Esophagus squamous epithelium (tissue), 5 donors: Measurements from ENCODE around the gene MAD1L1. TPM values are rescaled to one million over a fixed set of nuclear protein-coding genes. Genes with fewer than 3 reads are reported as not detected.

ENCODE experiments used
- DNase-seq: peaks from one replicate; lab custom pipeline; 2025; lab: John Stamatoyannopoulos, UW
- H3K27ac ChIP-seq, 4 donors: fragments of 200-600 bp; sonication (generic); one replicate each; pipeline ENCODE4 v1.5.1; 2016 to 2019; ENCODE audit warnings: mild to moderate bottlenecking in 1 of 4
- H3K27me3 ChIP-seq, 4 donors: fragments of 200-600 bp; sonication (generic); 1 replicate in 3 of 4; 2 replicates in 1 of 4; pipeline versions ENCODE4 v1.5.1 to v1.6.0; 2017 to 2021; ENCODE audit warnings: antibody characterized with exemption in 1 of 4
- H3K36me3 ChIP-seq, 3 donors: fragments of 200-600 bp; sonication (generic); one replicate each; pipeline ENCODE4 v1.5.1; 2016 to 2019
- H3K4me1 ChIP-seq, 3 donors: fragments of 200-600 bp; sonication (generic); one replicate each; pipeline ENCODE4 v1.5.1; 2017 to 2019
- H3K4me3 ChIP-seq, 4 donors: fragments of 200-600 bp; sonication (generic); 1 replicate in 3 of 4; 2 replicates in 1 of 4; pipeline ENCODE4 v1.5.1; 2016 to 2019; ENCODE audit warnings: mild to moderate bottlenecking in 2 of 4, moderate library complexity in 1 of 4
- H3K9me3 ChIP-seq, 3 donors: fragments of 200-600 bp; sonication (generic); one replicate each; pipeline ENCODE4 v1.5.1; 2016 to 2019
- POLR2A ChIP-seq, 4 donors: fragments of 450-650 bp; IDR thresholded peaks; one replicate each; pipeline ENCODE4 v1.6.1; 2017; ENCODE audit warnings: antibody characterized with exemption in 4 of 4, mild to moderate bottlenecking in 4 of 4, moderate library complexity in 3 of 4
- WGBS, 2 donors: methylation state at CpG; one replicate each; pipeline ENCODE4 v1.1.5; 2018; 5-methylcytosine and 5-hydroxymethylcytosine counted together
- intact Hi-C: fragments of 100-400 bp; cut with DNase I; formaldehyde crosslinking; loops from one replicate; pipeline ENCODE4 v1.15.0; 2022
- total RNA-seq, 4 donors: library from RNA; depleted of rRNA; stranded (reverse); fragments of >200 nt; gene quantifications; one replicate each; pipeline ENCODE4 v1.1.0, GENCODE V29; 2016
- TF ChIP-seq, protein P1 (sequence below), 6 experiments: fragments of 450-650 bp in 4 of 6; fragments of 200-600 bp in 2 of 6; sonication (generic) in 2 of 6; IDR thresholded peaks; one replicate each; pipeline ENCODE4 v1.5.1; 2016 to 2019; ENCODE audit warnings: antibody characterized with exemption in 6 of 6, mild to moderate bottlenecking in 4 of 6, moderate library complexity in 4 of 6
- donor health status: DM: yes; HTN: yes; CAD: no.

The MAD1L1 gene
- total RNA-seq, 4 donors from 2014 or later = 16.6 to 40.4 (median 30.2) TPM

DNA sequence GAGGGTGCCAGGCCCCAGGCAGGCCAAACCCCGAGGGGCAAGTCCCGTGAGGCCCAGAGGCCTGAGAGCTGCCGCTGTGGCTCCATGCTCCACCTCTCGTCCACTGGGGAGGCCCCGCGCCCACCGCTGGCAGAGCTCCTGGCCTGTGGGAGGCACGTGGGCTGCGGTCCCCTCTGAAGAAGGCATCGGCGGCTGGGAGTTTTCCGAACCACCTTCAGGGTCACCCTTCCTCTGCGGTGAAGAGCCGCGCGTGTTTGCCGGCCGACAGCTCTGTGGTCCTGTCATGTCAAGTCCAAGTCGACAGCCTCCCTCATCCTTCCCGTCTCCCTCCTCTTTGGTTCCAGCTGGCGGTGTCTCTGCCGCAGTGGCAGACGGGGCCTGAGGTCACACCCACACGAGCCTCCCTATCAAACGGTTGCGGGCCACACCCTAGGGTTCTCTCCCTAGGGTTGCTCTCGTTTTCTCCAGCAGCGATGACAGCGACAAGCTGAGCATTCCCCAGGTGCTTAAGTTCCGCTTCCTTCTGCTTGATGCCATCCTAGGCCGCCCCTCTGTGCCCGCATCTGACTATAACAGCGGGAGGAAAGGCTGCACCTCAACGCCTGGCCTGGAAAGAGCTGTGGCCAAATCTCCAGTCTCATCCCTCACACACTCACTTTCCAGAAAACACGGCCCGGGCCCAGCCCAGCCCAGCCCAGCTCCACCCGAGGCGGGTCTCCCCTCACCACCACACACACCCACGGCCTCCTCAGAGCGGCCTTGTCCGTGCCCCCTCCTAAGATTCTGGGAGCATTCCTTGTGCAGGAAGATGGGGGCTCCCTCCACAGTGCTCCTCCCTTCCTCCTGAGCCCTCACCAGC, 377.6 kb downstream of the MAD1L1 start:
- intact Hi-C loops = no loop called here
- Histone ChIP-seq H3K4me3 (no peak overlapping the region), H3K9me3 (no peaks in the 10 kb centered on the region), H3K4me1 (no peaks in the 10 kb centered on the region), H3K27me3 (no peaks in the 10 kb centered on the region), H3K36me3 (no peaks in the 10 kb centered on the region), H3K27ac (no peak overlapping the region)
- TF ChIP-seq, protein P1, sequence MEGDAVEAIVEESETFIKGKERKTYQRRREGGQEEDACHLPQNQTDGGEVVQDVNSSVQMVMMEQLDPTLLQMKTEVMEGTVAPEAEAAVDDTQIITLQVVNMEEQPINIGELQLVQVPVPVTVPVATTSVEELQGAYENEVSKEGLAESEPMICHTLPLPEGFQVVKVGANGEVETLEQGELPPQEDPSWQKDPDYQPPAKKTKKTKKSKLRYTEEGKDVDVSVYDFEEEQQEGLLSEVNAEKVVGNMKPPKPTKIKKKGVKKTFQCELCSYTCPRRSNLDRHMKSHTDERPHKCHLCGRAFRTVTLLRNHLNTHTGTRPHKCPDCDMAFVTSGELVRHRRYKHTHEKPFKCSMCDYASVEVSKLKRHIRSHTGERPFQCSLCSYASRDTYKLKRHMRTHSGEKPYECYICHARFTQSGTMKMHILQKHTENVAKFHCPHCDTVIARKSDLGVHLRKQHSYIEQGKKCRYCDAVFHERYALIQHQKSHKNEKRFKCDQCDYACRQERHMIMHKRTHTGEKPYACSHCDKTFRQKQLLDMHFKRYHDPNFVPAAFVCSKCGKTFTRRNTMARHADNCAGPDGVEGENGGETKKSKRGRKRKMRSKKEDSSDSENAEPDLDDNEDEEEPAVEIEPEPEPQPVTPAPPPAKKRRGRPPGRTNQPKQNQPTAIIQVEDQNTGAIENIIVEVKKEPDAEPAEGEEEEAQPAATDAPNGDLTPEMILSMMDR (IDR thresholded peaks at IDR 0.05) = no peak
- no peak for TF ChIP-seq POLR2A (IDR thresholded peaks at IDR 0.05)
- 86 to 94% methylated on average over 18 to 26 of the region's 41 CpGs for WGBS, 2 donors
- no peak for DNase-seq

DNA sequence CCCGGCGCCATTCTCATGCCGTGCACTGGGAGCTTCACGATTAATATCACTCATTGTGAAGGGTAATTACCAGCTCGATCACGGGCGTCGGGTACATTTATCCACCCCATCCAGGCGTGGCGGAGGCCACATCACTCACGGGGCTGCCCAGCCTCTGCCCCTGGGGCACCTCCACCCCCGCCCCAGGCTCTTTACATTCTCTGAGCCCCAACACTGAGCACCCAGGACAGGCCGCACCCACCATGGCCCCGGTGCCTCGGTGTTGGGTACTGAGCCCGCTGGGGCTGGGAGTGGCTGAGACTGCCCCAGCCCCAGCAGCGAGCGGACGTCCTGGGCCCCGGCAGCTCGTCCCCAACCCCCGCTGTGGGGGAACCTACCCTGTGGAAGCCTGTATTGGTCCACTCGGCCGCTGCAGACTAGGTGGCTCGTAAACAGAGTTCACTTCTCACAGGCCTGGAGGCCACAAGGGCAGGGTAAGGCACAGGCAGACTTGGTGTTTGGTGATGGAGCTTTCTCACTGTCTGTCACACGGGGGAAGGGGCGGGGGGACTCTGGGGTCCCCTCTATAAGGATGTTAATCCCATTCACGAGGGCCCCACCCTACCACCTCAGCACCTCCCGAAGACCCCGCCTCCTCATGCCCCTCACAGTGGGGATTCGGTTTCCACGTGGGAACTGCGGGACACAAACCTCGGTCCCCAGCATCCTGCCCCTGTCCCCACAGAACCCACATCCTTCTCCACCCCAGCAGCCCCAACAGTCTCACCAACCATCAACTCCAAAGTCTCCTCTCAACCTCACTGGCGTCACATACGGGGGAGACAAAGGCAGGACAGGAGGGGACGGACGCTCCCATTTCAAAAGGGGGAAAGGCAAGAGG, 378.5 kb downstream of the MAD1L1 start:
- H3K4me3 ChIP-seq = no peak overlapping the region
- no peak overlapping the region for H3K27ac ChIP-seq
- intact Hi-C loops = no loop called here
- no peaks in the 10 kb centered on the region for H3K36me3 ChIP-seq
- TF ChIP-seq, protein P1 (IDR thresholded peaks at IDR 0.05) = no peak
- TF ChIP-seq POLR2A (IDR thresholded peaks at IDR 0.05) = no peak
- 74 to 80% methylated on average over 10 to 30 of the region's 38 CpGs for WGBS, 2 donors
- H3K4me1 ChIP-seq = no peaks in the 10 kb centered on the region
- no peaks in the 10 kb centered on the region for H3K27me3 ChIP-seq
- no peak for DNase-seq
- no peaks in the 10 kb centered on the region for H3K9me3 ChIP-seq

DNA sequence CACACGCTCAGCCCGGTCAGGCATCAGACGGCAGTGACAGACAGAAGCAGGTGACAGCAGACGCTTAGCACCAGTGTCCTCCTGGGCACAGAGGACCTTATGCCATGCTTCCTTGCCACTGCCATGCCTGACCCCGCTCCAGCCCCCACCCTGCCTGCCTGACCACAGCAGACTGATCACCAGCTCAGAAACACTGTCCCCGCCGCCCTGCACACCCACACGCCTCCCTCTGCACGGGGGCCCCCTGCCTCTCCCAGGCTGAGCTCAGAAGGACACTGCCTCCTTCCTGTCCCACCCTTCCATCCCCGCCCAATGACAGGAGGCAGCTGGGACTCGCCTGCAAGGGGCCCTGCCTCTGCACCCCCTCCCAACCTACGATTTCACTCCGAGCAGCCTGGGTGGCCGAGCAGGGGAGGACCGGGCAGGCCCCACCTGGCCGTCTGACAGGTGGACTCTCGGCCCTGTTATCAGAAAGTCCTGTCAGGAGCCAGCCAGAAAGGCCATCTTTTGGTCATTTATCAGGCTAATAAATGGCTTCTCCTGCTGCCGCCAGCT, 379.2 kb downstream of the MAD1L1 start:
- no peak for DNase-seq
- Histone ChIP-seq H3K4me1 (no peaks in the 10 kb centered on the region), H3K27ac (no peak overlapping the region), H3K4me3 (no peak overlapping the region), H3K36me3 (no peaks in the 10 kb centered on the region), H3K9me3 (no peaks in the 10 kb centered on the region), H3K27me3 (no peaks in the 10 kb centered on the region)
- WGBS, 2 donors = 67 to 100% methylated on average over 1 to 2 of the region's 18 CpGs
- TF ChIP-seq POLR2A (IDR thresholded peaks at IDR 0.05) = no peak
- TF ChIP-seq, protein P1 (IDR thresholded peaks at IDR 0.05) = no peak
- intact Hi-C loops = no loop called here

DNA sequence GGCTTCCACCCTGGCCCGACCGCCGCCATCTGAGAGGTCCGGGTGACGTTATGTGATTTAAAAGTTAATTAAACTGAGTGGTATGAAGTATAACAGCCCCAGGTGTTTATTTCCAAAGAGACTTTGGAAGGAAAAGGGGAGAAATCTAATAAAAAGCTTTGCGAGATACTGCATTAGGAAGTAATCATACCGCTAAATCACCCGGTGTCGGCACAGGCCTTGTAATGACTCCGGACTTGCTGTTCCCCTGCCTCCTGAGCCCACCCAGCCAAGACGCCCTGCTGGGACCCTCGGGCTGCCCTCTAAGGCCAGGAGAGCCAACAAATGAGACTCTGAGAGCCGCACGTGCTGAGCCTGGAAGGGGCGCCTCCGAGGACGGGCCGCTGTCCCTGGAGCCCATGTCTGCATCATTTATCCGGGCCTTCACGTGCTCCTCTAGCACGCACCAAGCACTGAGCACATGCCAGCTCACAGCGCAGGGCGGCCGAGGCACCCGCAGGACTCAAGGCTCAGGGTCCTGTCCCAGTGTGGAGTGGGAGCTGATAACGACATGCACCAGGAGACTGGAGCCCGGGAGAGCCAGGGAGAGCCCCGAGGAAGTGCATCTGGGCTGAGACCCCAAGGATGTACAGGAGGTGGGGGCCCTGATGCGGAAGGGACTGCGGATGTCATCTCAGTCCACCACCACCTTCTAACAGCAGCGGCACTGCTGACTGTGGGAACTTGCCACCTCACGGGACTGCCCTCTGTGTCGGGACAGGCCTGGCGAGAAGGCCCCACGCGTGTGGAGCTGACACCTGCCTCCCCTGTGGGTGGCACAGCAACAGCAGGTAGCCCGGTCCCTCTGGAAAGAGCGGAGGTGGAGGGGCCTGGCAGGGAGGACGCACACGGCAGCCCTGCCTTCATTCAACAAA, 380.0 kb downstream of the MAD1L1 start:
- no peaks in the 10 kb centered on the region for H3K9me3 ChIP-seq
- TF ChIP-seq POLR2A (IDR thresholded peaks at IDR 0.05) = no peak
- TF ChIP-seq, protein P1 (IDR thresholded peaks at IDR 0.05) = no peak
- intact Hi-C loops = no loop called here
- H3K4me3 ChIP-seq = no peak overlapping the region
- H3K36me3 ChIP-seq = no peaks in the 10 kb centered on the region
- no peaks in the 10 kb centered on the region for H3K27me3 ChIP-seq
- DNase-seq = no peak
- WGBS, 2 donors = 87 to 91% methylated on average over 14 of the region's 40 CpGs
- H3K27ac ChIP-seq = no peak overlapping the region
- H3K4me1 ChIP-seq = no peaks in the 10 kb centered on the region
